ENCODE results near the gene STARD9.
"Not testable (repeated sequence)": the region's sequence is repeated elsewhere in the genome, so short reads cannot be mapped to it uniquely, and the experiment has no call there.

STARD9 gene

DNA sequence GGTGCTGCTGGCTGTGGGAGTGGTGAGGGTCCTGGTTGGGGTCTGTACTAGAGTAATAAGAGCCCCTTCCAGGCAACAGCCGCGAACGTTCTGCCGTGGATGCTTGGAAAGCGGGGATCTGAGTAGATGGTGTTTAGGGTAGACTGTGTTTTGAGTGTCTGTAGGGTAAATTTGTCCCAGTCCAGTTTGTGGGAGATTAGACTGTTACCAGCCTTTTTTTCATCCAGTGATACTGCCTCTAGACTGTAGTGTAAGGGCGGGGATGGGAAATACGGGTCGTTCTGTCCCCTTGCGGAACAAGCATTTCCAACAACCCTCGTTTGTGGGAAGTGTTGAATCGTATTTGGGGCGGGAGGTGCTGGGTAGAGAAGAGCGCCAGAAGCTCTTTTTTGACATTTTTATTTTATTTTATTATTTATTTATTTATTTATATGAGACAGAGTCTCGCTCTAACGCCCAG, 26.3 kb upstream of the STARD9 start:
- peak overlapping the region; percentile 98 for H3K4me3 ChIP-seq (ENCODE audit: low read depth, low read length)
- TF ChIP-seq, protein P1, sequence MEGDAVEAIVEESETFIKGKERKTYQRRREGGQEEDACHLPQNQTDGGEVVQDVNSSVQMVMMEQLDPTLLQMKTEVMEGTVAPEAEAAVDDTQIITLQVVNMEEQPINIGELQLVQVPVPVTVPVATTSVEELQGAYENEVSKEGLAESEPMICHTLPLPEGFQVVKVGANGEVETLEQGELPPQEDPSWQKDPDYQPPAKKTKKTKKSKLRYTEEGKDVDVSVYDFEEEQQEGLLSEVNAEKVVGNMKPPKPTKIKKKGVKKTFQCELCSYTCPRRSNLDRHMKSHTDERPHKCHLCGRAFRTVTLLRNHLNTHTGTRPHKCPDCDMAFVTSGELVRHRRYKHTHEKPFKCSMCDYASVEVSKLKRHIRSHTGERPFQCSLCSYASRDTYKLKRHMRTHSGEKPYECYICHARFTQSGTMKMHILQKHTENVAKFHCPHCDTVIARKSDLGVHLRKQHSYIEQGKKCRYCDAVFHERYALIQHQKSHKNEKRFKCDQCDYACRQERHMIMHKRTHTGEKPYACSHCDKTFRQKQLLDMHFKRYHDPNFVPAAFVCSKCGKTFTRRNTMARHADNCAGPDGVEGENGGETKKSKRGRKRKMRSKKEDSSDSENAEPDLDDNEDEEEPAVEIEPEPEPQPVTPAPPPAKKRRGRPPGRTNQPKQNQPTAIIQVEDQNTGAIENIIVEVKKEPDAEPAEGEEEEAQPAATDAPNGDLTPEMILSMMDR (IDR thresholded peaks at IDR 0.05; ENCODE audit: low read depth, low read length): no peak

DNA sequence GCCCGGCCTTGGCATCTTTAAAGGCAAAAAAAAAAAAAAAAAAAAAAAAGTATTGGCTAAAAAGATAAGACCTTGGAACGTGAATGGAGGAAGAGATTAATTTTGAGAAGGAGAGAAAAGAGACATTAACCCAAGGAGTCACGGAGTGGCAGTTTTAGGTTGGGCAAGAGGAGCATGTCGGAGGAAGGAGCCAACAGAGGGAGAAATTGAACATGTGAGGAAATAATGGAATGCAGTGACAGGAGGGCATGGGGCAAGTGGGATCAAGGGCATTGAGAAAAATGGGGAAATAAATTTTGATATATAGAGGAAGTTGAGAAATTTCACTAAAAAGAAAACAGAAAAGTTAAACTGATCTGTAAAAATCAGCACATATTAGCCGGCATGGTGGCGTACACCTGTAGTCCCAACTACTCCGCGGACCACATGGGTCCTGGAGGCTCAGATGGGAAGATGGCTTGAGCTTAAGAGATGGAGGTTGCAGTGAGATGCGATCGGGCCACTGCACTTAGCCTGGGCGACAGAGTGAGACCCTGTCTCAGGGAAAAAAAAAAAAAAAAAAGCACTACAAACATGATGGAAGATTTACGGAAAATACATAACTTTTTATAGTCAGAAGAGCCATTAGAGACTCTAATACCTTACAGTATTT, 25.5 kb upstream of the STARD9 start:
- TF ChIP-seq, protein P1 (IDR thresholded peaks at IDR 0.05; ENCODE audit: low read depth, low read length): no peak
- H3K4me3 ChIP-seq (ENCODE audit: low read depth, low read length): peak overlapping the region; percentile 98

DNA sequence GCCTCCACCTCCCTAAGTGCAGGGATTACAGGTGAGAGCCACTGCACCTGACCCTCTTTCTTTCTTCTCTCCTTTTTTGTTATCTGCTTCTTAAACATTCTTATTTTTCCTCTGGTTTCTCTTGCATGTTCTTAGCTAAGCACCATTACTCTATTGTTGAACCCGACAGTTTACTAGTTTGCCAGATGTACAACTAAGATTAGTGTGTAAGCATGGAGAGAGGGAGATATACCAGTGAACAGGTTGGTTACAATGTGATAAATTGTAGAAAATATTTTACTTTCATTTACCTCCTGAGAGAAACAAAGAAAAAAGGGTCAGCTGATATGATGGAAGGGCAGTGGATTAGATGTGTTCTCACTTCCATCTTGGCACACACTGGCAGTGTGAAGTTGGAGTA, 21.9 kb upstream of the STARD9 start:
- TF ChIP-seq, protein P1 (IDR thresholded peaks at IDR 0.05; ENCODE audit: low read depth, low read length): no peak
- no peak overlapping the region for H3K4me3 ChIP-seq (ENCODE audit: low read depth, low read length)

DNA sequence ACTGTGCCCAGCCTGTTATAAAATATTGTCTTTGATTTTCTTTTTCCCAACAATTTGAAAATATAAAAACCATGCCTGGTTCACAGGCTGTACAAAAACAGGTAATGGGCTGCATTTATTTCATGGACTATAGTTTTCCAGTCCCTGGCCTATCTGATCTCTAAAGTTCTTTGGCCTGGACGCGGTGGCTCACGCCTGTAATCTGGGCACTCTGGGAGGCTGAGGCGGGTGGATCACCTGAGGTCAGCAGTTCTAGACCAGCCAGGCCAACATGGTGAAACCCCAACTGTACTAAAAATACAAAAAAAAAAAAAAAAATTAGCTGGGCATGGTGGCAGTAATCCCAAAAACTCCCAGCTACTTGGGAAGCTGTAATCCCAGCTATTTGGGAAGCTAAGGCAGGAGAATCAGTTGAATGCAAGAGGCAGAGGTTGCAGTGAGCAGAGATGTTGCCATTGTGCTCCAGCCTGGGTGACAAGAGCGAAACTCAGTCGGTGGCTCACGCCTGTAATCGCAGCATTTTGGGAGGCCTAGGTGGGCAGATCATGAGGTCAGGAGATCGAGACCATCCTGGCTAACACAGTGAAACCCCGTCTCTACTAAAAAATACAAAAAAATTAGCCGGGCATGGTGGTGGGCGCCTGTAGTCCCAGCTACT, 18.7 kb upstream of the STARD9 start:
- not testable (repeated sequence) for H3K4me3 ChIP-seq (ENCODE audit: low read depth, low read length)

DNA sequence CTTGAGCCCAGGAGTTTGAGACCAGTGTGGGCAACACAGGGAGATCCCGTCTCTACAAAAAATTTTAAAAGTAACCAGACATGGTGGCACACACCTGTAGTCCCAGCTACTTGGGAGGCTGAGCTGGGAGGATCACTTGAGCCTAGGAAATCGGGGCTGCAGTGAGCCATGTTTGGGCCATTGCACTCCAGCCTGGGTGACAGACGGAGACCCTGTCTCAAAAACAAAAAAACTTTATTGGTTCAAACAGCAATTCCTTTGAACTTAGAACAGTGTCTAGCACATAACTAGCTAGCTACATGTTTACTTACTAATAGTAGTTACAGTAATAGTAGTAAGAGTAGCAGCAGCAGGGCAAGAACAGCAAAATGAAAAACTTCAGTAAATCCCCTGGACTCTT, 16.7 kb upstream of the STARD9 start:
- no peak overlapping the region for H3K4me3 ChIP-seq (ENCODE audit: low read depth, low read length)
- TF ChIP-seq, protein P1 (IDR thresholded peaks at IDR 0.05; ENCODE audit: low read depth, low read length): no peak

DNA sequence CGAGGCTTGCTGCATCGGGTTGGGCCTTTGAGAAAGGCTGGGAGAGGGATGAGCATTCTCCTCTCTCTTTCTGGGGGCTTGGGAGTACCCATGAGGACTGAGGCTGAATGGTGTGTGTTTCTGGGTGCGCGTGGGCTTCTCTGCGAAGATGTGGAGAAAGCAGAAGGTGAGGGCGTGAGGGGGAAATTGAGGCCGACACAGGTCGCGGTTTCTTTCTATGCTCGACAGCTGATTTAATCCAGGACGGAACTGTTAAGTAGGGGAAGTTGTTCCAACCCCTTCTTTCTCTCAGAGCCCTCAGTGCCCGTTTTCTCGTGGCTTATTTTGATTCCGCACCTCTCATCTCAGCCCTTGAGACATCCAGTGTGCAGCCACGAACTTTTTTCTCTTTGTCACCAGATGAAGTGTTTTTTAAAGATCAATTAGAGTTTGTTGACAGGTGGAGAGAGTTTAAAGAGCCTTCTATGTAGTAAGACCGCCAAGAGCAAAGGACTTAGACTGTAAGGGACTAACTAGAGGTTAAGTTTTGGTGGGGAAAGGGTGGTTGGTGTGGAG, 711 bp downstream of the STARD9 start:
- TF ChIP-seq, protein P1 (IDR thresholded peaks at IDR 0.05; ENCODE audit: low read depth, low read length): no peak
- H3K4me3 ChIP-seq (ENCODE audit: low read depth, low read length): peak overlapping the region; percentile 73

DNA sequence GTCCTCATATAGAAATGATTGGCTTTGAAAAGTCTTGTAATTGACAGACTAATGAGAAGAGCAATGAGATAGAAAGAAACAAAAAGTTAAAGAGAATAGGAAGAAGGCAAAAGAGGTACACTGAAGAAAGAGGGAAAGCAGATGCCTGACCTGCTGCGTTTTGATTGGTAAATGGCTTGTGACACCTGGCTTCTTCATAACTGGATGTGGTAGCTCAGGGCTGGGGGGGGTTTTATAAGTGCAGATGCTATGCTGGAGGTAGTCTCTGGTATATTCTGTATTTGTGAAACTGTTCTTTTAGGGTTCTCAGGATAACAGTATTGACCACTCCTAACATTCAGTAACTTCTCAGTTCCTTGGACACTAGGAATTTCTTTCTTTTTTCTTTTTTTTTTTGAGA, 1.4 kb downstream of the STARD9 start:
- H3K4me3 ChIP-seq (ENCODE audit: low read depth, low read length): no peak overlapping the region; the same call in 1 of the 2 replicates
- TF ChIP-seq, protein P1 (IDR thresholded peaks at IDR 0.05; ENCODE audit: low read depth, low read length): no peak

Measured in WI38 (cell line).